ENCODE results near the gene APOC1. TPM values are rescaled to one million over a fixed set of nuclear protein-coding genes. Genes with fewer than 3 reads are reported as not detected.
"Not testable (repeated sequence)": the region's sequence is repeated elsewhere in the genome, so short reads cannot be mapped to it uniquely, and the experiment has no call there.

The APOC1 gene
- total RNA-seq, 2 donors from 2014 or later, result 5.4 to 24.1 TPM

DNA sequence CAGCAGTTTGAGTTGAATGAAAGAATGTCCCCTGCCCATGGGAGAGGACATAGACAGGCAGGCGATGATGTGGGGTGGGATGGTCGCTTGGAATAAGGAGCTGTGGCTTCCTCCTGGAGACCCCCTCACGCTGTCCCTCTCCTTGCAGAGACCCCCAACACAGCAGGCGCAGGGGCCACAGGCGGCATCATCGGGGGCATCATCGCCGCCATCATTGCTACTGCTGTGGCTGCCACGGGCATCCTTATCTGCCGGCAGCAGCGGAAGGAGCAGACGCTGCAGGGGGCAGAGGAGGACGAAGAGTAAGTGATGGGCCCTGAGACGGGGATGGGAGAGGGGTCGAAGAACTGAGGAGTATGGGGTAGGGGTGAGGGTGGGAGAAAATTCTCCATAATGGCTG lies 32.3 kb upstream of the APOC1 start:
- no peaks in the 10 kb centered on the region for H3K27me3 ChIP-seq
- 85 to 88% methylated on average over 15 of the region's 15 CpGs for WGBS, 2 donors
- H3K27ac ChIP-seq, result no peak overlapping the region
- TF ChIP-seq POLR2A (IDR thresholded peaks at IDR 0.05), result no peak
- TF ChIP-seq, protein P1, sequence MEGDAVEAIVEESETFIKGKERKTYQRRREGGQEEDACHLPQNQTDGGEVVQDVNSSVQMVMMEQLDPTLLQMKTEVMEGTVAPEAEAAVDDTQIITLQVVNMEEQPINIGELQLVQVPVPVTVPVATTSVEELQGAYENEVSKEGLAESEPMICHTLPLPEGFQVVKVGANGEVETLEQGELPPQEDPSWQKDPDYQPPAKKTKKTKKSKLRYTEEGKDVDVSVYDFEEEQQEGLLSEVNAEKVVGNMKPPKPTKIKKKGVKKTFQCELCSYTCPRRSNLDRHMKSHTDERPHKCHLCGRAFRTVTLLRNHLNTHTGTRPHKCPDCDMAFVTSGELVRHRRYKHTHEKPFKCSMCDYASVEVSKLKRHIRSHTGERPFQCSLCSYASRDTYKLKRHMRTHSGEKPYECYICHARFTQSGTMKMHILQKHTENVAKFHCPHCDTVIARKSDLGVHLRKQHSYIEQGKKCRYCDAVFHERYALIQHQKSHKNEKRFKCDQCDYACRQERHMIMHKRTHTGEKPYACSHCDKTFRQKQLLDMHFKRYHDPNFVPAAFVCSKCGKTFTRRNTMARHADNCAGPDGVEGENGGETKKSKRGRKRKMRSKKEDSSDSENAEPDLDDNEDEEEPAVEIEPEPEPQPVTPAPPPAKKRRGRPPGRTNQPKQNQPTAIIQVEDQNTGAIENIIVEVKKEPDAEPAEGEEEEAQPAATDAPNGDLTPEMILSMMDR (IDR thresholded peaks at IDR 0.05), result no peak
- H3K9me3 ChIP-seq, result no peaks in the 10 kb centered on the region
- H3K36me3 ChIP-seq (replicated peaks in 1 of 2; ENCODE audit: insufficient read depth in 1 of 2, low read depth in 2 of 2), result no peaks in the 10 kb centered on the region
- no peak for ATAC-seq
- H3K4me3 ChIP-seq, result no peak overlapping the region
- intact Hi-C loops (cut with DNase I), result no loop called here
- no peaks in the 10 kb centered on the region for H3K4me1 ChIP-seq
- DNase-seq, result no peak

DNA sequence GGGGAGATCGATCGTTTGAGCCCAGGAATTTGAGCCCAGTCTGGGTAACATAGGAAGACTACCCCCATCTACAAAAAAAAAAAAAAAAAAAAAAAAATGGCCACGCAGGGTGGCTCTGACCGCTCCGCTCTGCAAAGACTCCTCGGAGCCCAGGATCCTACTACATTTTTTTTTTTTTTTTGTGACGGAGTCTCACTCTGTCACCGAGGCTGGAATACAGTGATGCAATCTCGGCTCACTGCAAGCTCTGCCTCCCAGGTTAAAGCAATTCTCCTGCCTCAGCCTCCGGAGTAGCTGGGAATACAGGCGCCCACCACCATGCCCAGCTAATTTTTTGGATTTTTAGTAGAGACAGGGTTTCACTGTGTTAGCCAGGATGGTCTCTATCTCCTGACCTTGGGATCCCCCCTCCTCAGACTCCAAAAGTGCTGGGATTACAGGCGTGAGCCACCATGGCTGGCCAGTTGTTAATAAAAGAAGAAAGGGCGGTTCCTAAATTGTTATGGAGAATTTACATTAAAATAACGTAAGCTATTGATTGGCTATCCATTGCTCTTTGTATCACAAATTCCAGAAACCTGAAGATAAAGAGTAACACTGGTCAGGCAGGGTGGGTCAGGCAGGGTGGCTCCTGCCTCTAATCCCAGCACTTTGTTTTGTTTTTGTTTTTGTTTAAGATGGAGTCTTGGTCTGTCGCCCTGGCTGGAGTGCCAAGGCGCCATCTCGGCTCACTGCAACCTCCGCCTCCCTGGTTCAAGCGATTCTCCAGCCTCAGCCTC lies 31.6 kb upstream of the APOC1 start:
- H3K9me3 ChIP-seq; H3K4me1 ChIP-seq; DNase-seq; ATAC-seq; H3K27me3 ChIP-seq; intact Hi-C loops (cut with DNase I); H3K27ac ChIP-seq; H3K4me3 ChIP-seq; H3K36me3 ChIP-seq (replicated peaks in 1 of 2; ENCODE audit: insufficient read depth in 1 of 2, low read depth in 2 of 2): not testable (repeated sequence)
- 89 to 93% methylated on average over 19 of the region's 19 CpGs for WGBS, 2 donors

DNA sequence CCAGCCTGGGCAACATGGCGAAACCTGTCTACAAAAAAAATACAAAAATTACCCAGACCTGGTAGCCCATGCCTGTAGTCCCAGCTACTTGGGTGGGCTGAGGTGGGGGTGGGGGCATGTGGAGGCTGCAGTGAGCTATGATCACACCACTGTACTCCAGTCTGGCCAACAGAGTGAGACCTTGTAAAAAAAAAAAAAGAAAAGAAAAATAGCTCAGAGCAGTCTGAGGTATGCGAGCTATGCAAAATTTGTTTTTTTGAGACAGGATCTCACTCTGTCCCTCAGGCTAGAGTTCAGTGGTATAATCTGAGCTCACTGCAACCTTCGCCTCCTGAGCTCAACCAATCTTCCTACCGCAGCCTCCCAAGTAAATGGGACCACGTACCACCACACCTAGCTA lies 30.5 kb upstream of the APOC1 start:
- no peak for DNase-seq
- ATAC-seq, result no peak
- Histone ChIP-seq H3K27ac (no peak overlapping the region), H3K4me1 (no peaks in the 10 kb centered on the region), H3K9me3 (no peaks in the 10 kb centered on the region), H3K36me3 (replicated peaks in 1 of 2; ENCODE audit: insufficient read depth in 1 of 2, low read depth in 2 of 2) (peaks cover 0 to 3% of the 10 kb centered on the region in 2 donors), H3K4me3 (no peak overlapping the region), H3K27me3 (no peaks in the 10 kb centered on the region)
- WGBS, 2 donors, result 97% methylated on average over 5 of the region's 5 CpGs
- intact Hi-C loops (cut with DNase I), result no loop called here
- TF ChIP-seq, protein P1 (IDR thresholded peaks at IDR 0.05), result no peak

- peaks cover 2% of the 10 kb centered on the region for H3K4me1 ChIP-seq
- no peak overlapping the region for H3K4me3 ChIP-seq
- H3K27me3 ChIP-seq, result no peaks in the 10 kb centered on the region
- DNase-seq (no peak), ATAC-seq (no peak)
- no peaks in the 10 kb centered on the region for H3K9me3 ChIP-seq
- WGBS, 2 donors, result 88 to 98% methylated on average over 4 of the region's 4 CpGs
- no peak overlapping the region for H3K27ac ChIP-seq
- peaks cover 0 to 3% of the 10 kb centered on the region in 2 donors for H3K36me3 ChIP-seq (replicated peaks in 1 of 2; ENCODE audit: insufficient read depth in 1 of 2, low read depth in 2 of 2)
- no peak for TF ChIP-seq POLR2A (IDR thresholded peaks at IDR 0.05)
- TF ChIP-seq, protein P1 (IDR thresholded peaks at IDR 0.05), result no peak
- intact Hi-C loops (cut with DNase I), result no loop called here
These were observed 29.8 kb upstream of the APOC1 start for GRCh38 chr19:44884566-44884965.

- H3K36me3 ChIP-seq (replicated peaks in 1 of 2; ENCODE audit: insufficient read depth in 1 of 2, low read depth in 2 of 2), result peaks cover 0 to 3% of the 10 kb centered on the region in 2 donors
- no peaks in the 10 kb centered on the region for H3K27me3 ChIP-seq
- H3K9me3 ChIP-seq, result no peaks in the 10 kb centered on the region
- intact Hi-C loops (cut with DNase I), result no loop called here
- peaks cover 8% of the 10 kb centered on the region for H3K4me1 ChIP-seq
- no peak overlapping the region for H3K27ac ChIP-seq
- WGBS, 2 donors, result 93 to 95% methylated on average over 6 of the region's 6 CpGs
- DNase-seq (no peak), ATAC-seq (no peak)
- TF ChIP-seq, protein P1 (IDR thresholded peaks at IDR 0.05), result no peak
- TF ChIP-seq POLR2A (IDR thresholded peaks at IDR 0.05), result no peak
- H3K4me3 ChIP-seq, result no peak overlapping the region
These were observed 28.3 kb upstream of the APOC1 start for GRCh38 chr19:44886141-44886540.

All from body of pancreas (tissue), 4 donors.